IMR-90 (cell line): ENCODE data around the gene LRRC52. TPM values are rescaled to one million over a fixed set of nuclear protein-coding genes. Genes with fewer than 3 reads are reported as not detected.

Experiments used
- ATAC-seq: fragments of 200-7000 bp; cut with Tn5 transposase; 2 replicates; pipeline ENCODE4 v1.9.1; 2020; ENCODE audit warnings: low read depth, mild to moderate bottlenecking, moderate library complexity
- BruUV-seq: library from RNA; stranded (reverse); fragments of 400-500 nt; replicated peaks from 2 replicates; lab custom pipeline; 2021; lab: Mats Ljungman, UMichigan
- CTCF ChIA-PET: fragments of 300-600 bp; formaldehyde crosslinking; extraction: SDS; loops from one replicate; lab custom pipeline; 2021; ENCODE audit warnings: antibody characterized with exemption; lab: Yijun Ruan, JAX
- POLR2A ChIA-PET: fragments of 300-600 bp; sonication (Branson Sonifier 250); formaldehyde crosslinking; loops from one replicate; lab custom pipeline; 2022; ENCODE audit warnings: antibody characterized with exemption; ENCODE audit not compliant: unreplicated experiment; lab: Charles Lee
- DNase-seq: peaks from one replicate; pipeline ENCODE4 v3.0.0; 2013
- H2AFZ ChIP-seq: replicated peaks from 2 replicates; pipeline ENCODE3; 2013; ENCODE audit warnings: low read length, mild to moderate bottlenecking; ENCODE audit not compliant: poor library complexity
- H2AK5ac ChIP-seq: 2 replicates; pipeline ENCODE4 v1.6.1; 2013; ENCODE audit warnings: low read depth, low read length, inconsistent platforms
- H2AK9ac ChIP-seq: replicated peaks from 2 replicates; pipeline ENCODE3; 2013; ENCODE audit warnings: mild to moderate bottlenecking, low read depth, low read length, moderate library complexity; ENCODE audit not compliant: poor library complexity
- H2BK120ac ChIP-seq: 2 replicates; pipeline ENCODE4 v1.6.1; 2013; ENCODE audit warnings: low read depth, low read length, inconsistent platforms
- H2BK15ac ChIP-seq: 3 replicates; pipeline ENCODE4 v1.6.1; 2013; ENCODE audit warnings: low read depth, low read length, inconsistent platforms
- H2BK20ac ChIP-seq: 2 replicates; pipeline ENCODE4 v1.6.1; 2013; ENCODE audit warnings: low read depth, mild to moderate bottlenecking, inconsistent platforms, low read length, moderate library complexity
- H2BK5ac ChIP-seq: 2 replicates; pipeline ENCODE4 v1.6.1; 2013; ENCODE audit warnings: mild to moderate bottlenecking, low read depth, low read length, inconsistent platforms; ENCODE audit not compliant: poor library complexity, severe bottlenecking
- H3K14ac ChIP-seq: replicated peaks from 2 replicates; pipeline ENCODE4 v1.6.1; 2013; ENCODE audit warnings: low read depth, low read length, inconsistent platforms
- H3K18ac ChIP-seq: 2 replicates; pipeline ENCODE4 v1.6.1; 2013; ENCODE audit warnings: low read depth, low read length, control low read depth
- H3K23ac ChIP-seq: 2 replicates; pipeline ENCODE4 v1.6.1; 2013; ENCODE audit warnings: low read depth, low read length, inconsistent platforms
- H3K27ac ChIP-seq: 2 replicates; pipeline ENCODE4 v1.5.1; 2013; ENCODE audit warnings: mild to moderate bottlenecking, control low read depth, low read length; ENCODE audit not compliant: insufficient read depth
- H3K27me3 ChIP-seq: 2 replicates; pipeline ENCODE4 v1.6.1; 2013; ENCODE audit warnings: low read length; ENCODE audit not compliant: control insufficient read depth, insufficient read depth
- H3K36me3 ChIP-seq: 2 replicates; pipeline ENCODE4 v1.6.1; 2013; ENCODE audit warnings: low read length, mixed read lengths; ENCODE audit not compliant: control insufficient read depth, insufficient read depth
- H3K4ac ChIP-seq: 2 replicates; pipeline ENCODE4 v1.6.1; 2013; ENCODE audit warnings: low read depth, low read length, inconsistent platforms
- H3K4me1 ChIP-seq: 2 replicates; pipeline ENCODE4 v1.6.1; 2013; ENCODE audit warnings: low read length, mixed read lengths; ENCODE audit not compliant: control insufficient read depth, insufficient read depth
- H3K4me2 ChIP-seq: 2 replicates; pipeline ENCODE4 v1.6.1; 2013; ENCODE audit warnings: low read depth, mild to moderate bottlenecking, control low read depth, low read length, moderate library complexity
- H3K4me3 ChIP-seq: 2 replicates; pipeline ENCODE4 v1.5.1; 2013; ENCODE audit warnings: low read depth, mild to moderate bottlenecking, control low read depth, low read length, moderate library complexity; ENCODE audit not compliant: insufficient read depth
- H3K56ac ChIP-seq: 2 replicates; pipeline ENCODE4 v1.6.1; 2013; ENCODE audit warnings: low read length, inconsistent platforms; ENCODE audit not compliant: insufficient read depth; ENCODE audit errors: extremely low read depth
- H3K79me1 ChIP-seq, 2 experiments: 2 replicates each; pipeline ENCODE4 v1.6.1; 2013; ENCODE audit warnings: low read length in 2 of 2, inconsistent platforms in 1 of 2, low read depth in 1 of 2
- H3K9ac ChIP-seq: 2 replicates; pipeline ENCODE4 v1.6.1; 2013; ENCODE audit warnings: low read depth, low read length, control low read depth
- H3K9me1 ChIP-seq: 2 replicates; pipeline ENCODE4 v1.6.1; 2013; ENCODE audit warnings: low read length, inconsistent platforms; ENCODE audit not compliant: insufficient read depth
- H3K9me3 ChIP-seq: 2 replicates; pipeline ENCODE4 v1.6.1; 2013; ENCODE audit warnings: low read length; ENCODE audit not compliant: control insufficient read depth, insufficient read depth
- H4K20me1 ChIP-seq: 2 replicates; pipeline ENCODE4 v1.6.1; 2013; ENCODE audit warnings: low read length, inconsistent platforms; ENCODE audit not compliant: insufficient read depth
- H4K5ac ChIP-seq: 2 replicates; pipeline ENCODE4 v1.6.1; 2013; ENCODE audit warnings: mild to moderate bottlenecking, low read depth, low read length, control low read depth
- H4K8ac ChIP-seq, 2 experiments: 2 replicates each; pipeline ENCODE4 v1.6.1; 2013; ENCODE audit warnings: low read depth in 2 of 2, low read length in 2 of 2, control low read depth in 1 of 2, inconsistent platforms in 1 of 2
- H4K91ac ChIP-seq: 2 replicates; pipeline ENCODE4 v1.6.1; 2013; ENCODE audit warnings: low read depth, low read length, inconsistent platforms; ENCODE audit not compliant: insufficient read depth
- BHLHE40 ChIP-seq: fragments of 150-350 bp; IDR thresholded peaks from 2 replicates; pipeline ENCODE4 v1.6.1; 2016; ENCODE audit warnings: mild to moderate bottlenecking, low read depth, low read length
- MXI1 ChIP-seq: IDR thresholded peaks from 2 replicates; pipeline ENCODE4 v1.6.1; 2012; ENCODE audit warnings: low read depth, mild to moderate bottlenecking, low read length, moderate library complexity, borderline replicate concordance
- NFE2L2 ChIP-seq: fragments of 150-350 bp; IDR thresholded peaks from 2 replicates; pipeline ENCODE4 v1.6.1; 2016; ENCODE audit warnings: low read depth, mild to moderate bottlenecking, low read length
- RFX5 ChIP-seq: IDR thresholded peaks from 2 replicates; pipeline ENCODE4 v1.8.0; 2012; ENCODE audit warnings: low read depth, mild to moderate bottlenecking, low read length, moderate library complexity
- whole genome bisulfite sequencing, 2 experiments: methylation state at CpG; one replicate each; pipeline versions ENCODE4 v1.1.5 to v1.1.7; 2013; ENCODE audit warnings: missing lambda C conversion rate in 2 of 2; ENCODE audit not compliant: insufficient read length in 1 of 2; ENCODE audit errors: extremely low coverage in 2 of 2; 5-methylcytosine and 5-hydroxymethylcytosine counted together
- dilution Hi-C: fragments of 300-500 bp; cut with HindIII; formaldehyde crosslinking; loops from one replicate; pipeline ENCODE4 v1.14.3; 2018; ENCODE audit warnings: low sequenced_read_pairs; ENCODE audit not compliant: unreplicated experiment
- in situ Hi-C: fragments of 300-500 bp; cut with MboI; formaldehyde crosslinking; loops from 3 replicates; pipeline ENCODE4 v1.14.3; 2019; ENCODE audit warnings: low sequenced_read_pairs, inconsistent platforms, mixed read lengths
- intact Hi-C: fragments of 100-400 bp; cut with micrococcal nuclease; formaldehyde crosslinking; loops from 2 replicates; pipeline ENCODE4 v1.10.0; 2022
- polyA plus RNA-seq, 3 experiments: library from polyadenylated mRNA; depleted of rRNA; stranded (reverse); fragments of >200 nt; gene quantifications; 2 replicates each; pipeline ENCODE4 v1.2.3, GENCODE V29; 2012; ENCODE audit warnings: low replicate concordance in 1 of 3
- total RNA-seq: library from RNA; depleted of rRNA; stranded (reverse); fragments of >200 nt; gene quantifications from 2 replicates; pipeline ENCODE4 v1.2.3, GENCODE V29; 2012
- TF ChIP-seq, protein P1 (sequence below): fragments of 150-350 bp; IDR thresholded peaks from 2 replicates; pipeline ENCODE4 v1.6.1; 2016; ENCODE audit warnings: low read depth, mild to moderate bottlenecking, low read length, moderate library complexity, borderline replicate concordance

The LRRC52 gene
- total and polyA plus RNA-seq, 2 of the 4 experiments (the other 2 are of a cell fraction), result not detected

DNA sequence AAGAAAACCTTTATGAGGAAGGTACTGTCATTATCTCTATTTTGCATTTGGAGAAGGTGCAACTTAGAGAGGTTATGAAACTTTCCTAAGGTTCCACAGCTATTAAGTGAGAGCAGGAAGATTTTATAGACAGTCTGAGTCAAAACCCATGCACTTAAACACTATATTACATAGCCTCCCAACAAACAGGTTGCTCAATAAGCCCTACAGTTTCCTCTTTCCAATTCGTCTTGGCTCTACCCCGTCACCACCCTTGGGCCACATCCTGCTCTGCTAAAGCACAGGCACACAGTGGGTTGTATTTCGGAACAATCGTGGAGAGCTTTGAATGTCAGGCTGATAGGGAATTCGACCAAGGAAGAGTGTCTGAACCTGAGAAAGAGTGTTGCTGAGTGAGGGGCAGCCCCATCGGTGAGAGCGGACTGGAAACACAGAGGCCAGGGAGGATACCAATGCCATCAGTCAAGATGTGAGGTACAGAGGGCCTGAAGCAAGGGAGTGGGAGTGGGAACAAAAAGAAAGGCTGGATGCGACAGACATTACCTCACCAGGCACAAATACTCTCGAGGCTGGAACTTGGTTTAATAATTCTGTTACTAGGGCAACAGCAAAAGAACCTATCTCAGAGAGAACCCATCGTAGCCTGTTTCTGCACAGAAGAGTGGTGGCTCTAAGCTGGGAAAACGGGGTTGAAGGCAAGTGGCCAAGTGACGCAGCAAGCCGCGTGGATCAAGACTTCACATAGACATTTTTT lies 6.3 kb upstream of the LRRC52 start:
- Histone ChIP-seq H3K27me3 (no peaks in the 10 kb centered on the region), H3K36me3 (no peaks in the 10 kb centered on the region), H3K18ac (no peak overlapping the region), H4K20me1 (no peaks in the 10 kb centered on the region), H3K27ac (no peak overlapping the region), H2AK5ac (no peak overlapping the region), H3K23ac (no peak overlapping the region), H4K8ac (no peak overlapping the region), H2BK120ac (no peak overlapping the region), H2BK15ac (no peak overlapping the region), H3K4me3 (no peak overlapping the region), H2AFZ (no peak overlapping the region), H3K79me1 (no peaks in the 10 kb centered on the region), H3K9ac (no peak overlapping the region), H4K5ac (no peak overlapping the region), H3K9me3 (no peaks in the 10 kb centered on the region), H3K14ac (no peak overlapping the region), H2AK9ac (no peak overlapping the region), H3K4me2 (no peak overlapping the region), H2BK20ac (no peak overlapping the region), H3K56ac (no peak overlapping the region), H2BK5ac (no peak overlapping the region), H3K4me1 (no peaks in the 10 kb centered on the region), H3K9me1 (no peaks in the 10 kb centered on the region), H4K91ac (no peak overlapping the region), H3K4ac (no peak overlapping the region)
- intact Hi-C loops, result no loop called here
- BruUV-seq, result no TSS peak
- TF ChIP-seq, protein P1, sequence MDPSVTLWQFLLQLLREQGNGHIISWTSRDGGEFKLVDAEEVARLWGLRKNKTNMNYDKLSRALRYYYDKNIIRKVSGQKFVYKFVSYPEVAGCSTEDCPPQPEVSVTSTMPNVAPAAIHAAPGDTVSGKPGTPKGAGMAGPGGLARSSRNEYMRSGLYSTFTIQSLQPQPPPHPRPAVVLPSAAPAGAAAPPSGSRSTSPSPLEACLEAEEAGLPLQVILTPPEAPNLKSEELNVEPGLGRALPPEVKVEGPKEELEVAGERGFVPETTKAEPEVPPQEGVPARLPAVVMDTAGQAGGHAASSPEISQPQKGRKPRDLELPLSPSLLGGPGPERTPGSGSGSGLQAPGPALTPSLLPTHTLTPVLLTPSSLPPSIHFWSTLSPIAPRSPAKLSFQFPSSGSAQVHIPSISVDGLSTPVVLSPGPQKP, result no peak
- TF ChIP-seq BHLHE40, result no peak
- no peak for TF ChIP-seq NFE2L2
- TF ChIP-seq RFX5, result no peak
- no peak for TF ChIP-seq MXI1
- no peak for DNase-seq
- no peak for ATAC-seq
- ChIA-PET CTCF (no interaction called here), POLR2A (no interaction called here)
- in situ Hi-C loops, result no loop called here
- 53% methylated on average over 3 of the region's 14 CpGs; no CpG with 5 or more reads in 1 of the 2 experiments for WGBS, 2 experiments
- dilution Hi-C loops, result no loop called here
